B cell (primary cell): ENCODE measurements around the gene TIFAB. TPM values are rescaled to one million over a fixed set of nuclear protein-coding genes. Genes with fewer than 3 reads are reported as not detected.

Source experiments
- ATAC-seq: fragments of 200-7000 bp; cut with Tn5 transposase; one replicate; pipeline ENCODE4 v1.10.0; 2021; ENCODE audit warnings: low read depth, mild to moderate bottlenecking, moderate number of reproducible peaks, moderate library complexity
- CTCF ChIA-PET: fragments of 350-600 bp; sonication (Branson Sonifier 250); formaldehyde crosslinking; loops from one replicate; lab custom pipeline; 2021; ENCODE audit warnings: antibody characterized with exemption, inconsistent platforms; lab: Charles Lee
- POLR2A ChIA-PET: fragments of 350-600 bp; sonication (Branson Sonifier 250); formaldehyde crosslinking; loops from one replicate; lab custom pipeline; 2021; ENCODE audit warnings: antibody characterized with exemption; lab: Charles Lee
- DNase-seq: peaks from one replicate; pipeline ENCODE4 v3.0.0; 2013
- H2AFZ ChIP-seq: 2 replicates; pipeline ENCODE4 v1.6.1; 2012; ENCODE audit warnings: mild to moderate bottlenecking, low read depth, low read length; ENCODE audit not compliant: insufficient read depth, poor library complexity, severe bottlenecking
- H3K27ac ChIP-seq, 2 donors: 1 replicate in 1 of 2; 2 replicates in 1 of 2; pipeline ENCODE4 v1.5.1; 2012 to 2013; ENCODE audit warnings: low read length in 2 of 2, mild to moderate bottlenecking in 2 of 2, moderate library complexity in 1 of 2
- H3K27me3 ChIP-seq, 4 experiments: fragments of 200-600 bp in 1 of 4; sonication (generic) in 1 of 4; replicated peaks in 1 of 4; 1 replicate in 2 of 4; 2 replicates in 2 of 4; pipeline versions ENCODE4 v1.6.1 to v1.7.0; 2013 to 2016; ENCODE audit warnings: low read length in 3 of 4, mild to moderate bottlenecking in 2 of 4, mixed read lengths in 1 of 4, moderate library complexity in 1 of 4; ENCODE audit not compliant: insufficient read depth in 4 of 4, control insufficient read depth in 3 of 4; ENCODE audit errors: control extremely low read depth in 1 of 4
- H3K36me3 ChIP-seq, 2 experiments: replicated peaks in 1 of 2; 1 replicate in 1 of 2; 2 replicates in 1 of 2; pipeline versions ENCODE4 v1.6.1 to v1.7.1; 2013; ENCODE audit warnings: low read length in 1 of 2; ENCODE audit not compliant: insufficient read depth in 2 of 2, control insufficient read depth in 1 of 2; ENCODE audit errors: control extremely low read depth in 1 of 2, extremely low read depth in 1 of 2
- H3K4me1 ChIP-seq, 2 donors: fragments of 200-600 bp in 1 of 2; sonication (generic) in 1 of 2; 1 replicate in 1 of 2; 2 replicates in 1 of 2; pipeline versions ENCODE4 v1.5.1 to v1.6.1; 2013 to 2017; ENCODE audit warnings: low read length in 2 of 2; ENCODE audit not compliant: control insufficient read depth in 2 of 2, insufficient read depth in 2 of 2
- H3K4me2 ChIP-seq: replicated peaks from 2 replicates; pipeline ENCODE3; 2012; ENCODE audit warnings: mild to moderate bottlenecking, low read depth, low read length; ENCODE audit not compliant: poor library complexity, severe bottlenecking
- H3K4me3 ChIP-seq, 5 experiments: fragments of 200-600 bp in 1 of 5; sonication (generic) in 1 of 5; 1 replicate in 3 of 5; 2 replicates in 2 of 5; pipeline versions ENCODE4 v1.5.1 to v1.7.0; 2011 to 2016; ENCODE audit warnings: low read length in 4 of 5, mild to moderate bottlenecking in 4 of 5, low read depth in 2 of 5, control low read depth in 1 of 5, moderate library complexity in 1 of 5; ENCODE audit not compliant: insufficient read depth in 1 of 5; ENCODE audit errors: control extremely low read depth in 1 of 5, extremely low read depth in 1 of 5
- H3K79me2 ChIP-seq: fragments of 200-600 bp; sonication (generic); one replicate; pipeline ENCODE4 v1.6.0; 2016; ENCODE audit warnings: low read length; ENCODE audit not compliant: control insufficient read depth, insufficient read depth
- H3K9ac ChIP-seq: fragments of 200-600 bp; sonication (generic); 2 replicates; pipeline ENCODE4 v1.6.1; 2017; ENCODE audit warnings: mild to moderate bottlenecking, low read length, moderate library complexity
- H3K9me3 ChIP-seq, 3 donors: one replicate each; pipeline versions ENCODE4 v1.6.1 to v1.7.1; 2013; ENCODE audit warnings: low read length in 2 of 3; ENCODE audit not compliant: control insufficient read depth in 2 of 3, insufficient read depth in 1 of 3; ENCODE audit errors: control extremely low read depth in 1 of 3
- H4K20me1 ChIP-seq: 2 replicates; pipeline ENCODE4 v1.6.0; 2012; ENCODE audit warnings: mild to moderate bottlenecking, low read length; ENCODE audit not compliant: insufficient read depth, control insufficient read depth, poor library complexity, severe bottlenecking
- H3K27ac Mint-ChIP-seq: one replicate; pipeline ENCODE4 v1.8.0; 2021; ENCODE audit warnings: mixed read lengths
- H3K27me3 Mint-ChIP-seq: one replicate; pipeline ENCODE4 v1.8.0; 2021; ENCODE audit warnings: mixed read lengths
- H3K4me1 Mint-ChIP-seq: one replicate; pipeline ENCODE4 v1.8.0; 2021; ENCODE audit warnings: mixed read lengths
- H3K4me3 Mint-ChIP-seq: one replicate; pipeline ENCODE4 v1.8.0; 2021; ENCODE audit warnings: mixed read lengths
- H3K9me3 Mint-ChIP-seq: one replicate; pipeline ENCODE4 v1.8.0; 2022; ENCODE audit warnings: mixed read lengths; ENCODE audit not compliant: insufficient read depth
- EZH2 ChIP-seq: IDR thresholded peaks from 2 replicates; pipeline ENCODE4 v1.6.1; 2012; ENCODE audit warnings: borderline replicate concordance, low read depth, mild to moderate bottlenecking, moderate library complexity, low read length; ENCODE audit not compliant: insufficient read depth, poor library complexity, severe bottlenecking
- WGBS: methylation state at CpG from one replicate; pipeline ENCODE4 v1.1.5; 2013; ENCODE audit warnings: missing lambda C conversion rate; ENCODE audit not compliant: insufficient coverage; 5-methylcytosine and 5-hydroxymethylcytosine counted together
- intact Hi-C: fragments of 100-400 bp; cut with micrococcal nuclease; formaldehyde crosslinking; loops from one replicate; pipeline ENCODE4 v1.10.0; 2022
- polyA plus RNA-seq: library from polyadenylated mRNA; depleted of rRNA; stranded (reverse); fragments of >200 nt; gene quantifications from 2 replicates; pipeline ENCODE4 v1.2.3, GENCODE V29; 2012
- total RNA-seq, 2 donors: library from RNA; stranded (reverse); fragments of 120-200 nt in 1 of 2; gene quantifications; 1 replicate in 1 of 2; 2 replicates in 1 of 2; pipeline versions ENCODE4 v1.2.3 to v1.2.4, GENCODE V29; 2013 to 2022
- TF ChIP-seq, protein P1 (sequence below): fragments of 200-600 bp; IDR thresholded peaks from one replicate; pipeline ENCODE4 v1.8.0; 2022; ENCODE audit warnings: antibody characterized with exemption, mild to moderate bottlenecking

Gene TIFAB
- total and polyA plus RNA-seq, 2 donors (not counting 1 experiment from before 2014, with no cell fraction given), result not detected

DNA sequence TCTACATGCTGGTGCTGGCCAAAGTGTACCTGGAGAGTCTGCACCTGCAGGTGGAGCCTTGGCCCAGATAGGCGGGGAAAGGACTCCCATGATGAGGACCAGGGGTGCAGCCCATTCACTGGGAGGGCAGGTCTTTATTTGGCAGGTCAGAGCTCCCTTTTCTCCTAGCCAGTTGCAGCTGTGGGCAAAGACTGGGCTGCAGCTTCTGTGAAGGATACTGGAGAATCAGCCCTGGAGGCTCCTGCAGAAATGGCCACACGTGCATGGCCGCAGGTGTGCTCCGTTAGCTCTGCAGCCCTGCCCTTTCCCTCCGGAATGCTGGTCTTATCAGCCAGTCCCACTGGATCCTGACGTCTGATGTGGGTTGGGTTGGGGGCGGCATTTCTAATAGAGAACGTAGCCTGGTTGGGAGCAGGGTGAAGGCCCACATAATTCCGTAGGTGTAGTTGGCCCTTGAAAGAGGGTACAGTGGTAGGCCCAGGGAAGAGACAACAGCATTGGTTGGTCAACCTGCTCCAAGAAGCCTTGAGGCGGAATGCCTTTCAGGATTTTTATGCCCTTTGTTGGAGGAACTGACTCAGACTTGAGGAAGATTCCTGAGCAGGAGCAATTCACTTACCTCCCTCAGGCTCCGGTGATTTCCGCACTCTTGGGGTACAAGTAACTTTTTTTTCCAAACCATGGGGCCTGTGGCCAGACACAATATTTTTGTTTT lies 22.0 kb upstream of the TIFAB start:
- H3K9ac ChIP-seq, result no peak overlapping the region
- TF ChIP-seq EZH2, result no peak
- TF ChIP-seq, protein P1, sequence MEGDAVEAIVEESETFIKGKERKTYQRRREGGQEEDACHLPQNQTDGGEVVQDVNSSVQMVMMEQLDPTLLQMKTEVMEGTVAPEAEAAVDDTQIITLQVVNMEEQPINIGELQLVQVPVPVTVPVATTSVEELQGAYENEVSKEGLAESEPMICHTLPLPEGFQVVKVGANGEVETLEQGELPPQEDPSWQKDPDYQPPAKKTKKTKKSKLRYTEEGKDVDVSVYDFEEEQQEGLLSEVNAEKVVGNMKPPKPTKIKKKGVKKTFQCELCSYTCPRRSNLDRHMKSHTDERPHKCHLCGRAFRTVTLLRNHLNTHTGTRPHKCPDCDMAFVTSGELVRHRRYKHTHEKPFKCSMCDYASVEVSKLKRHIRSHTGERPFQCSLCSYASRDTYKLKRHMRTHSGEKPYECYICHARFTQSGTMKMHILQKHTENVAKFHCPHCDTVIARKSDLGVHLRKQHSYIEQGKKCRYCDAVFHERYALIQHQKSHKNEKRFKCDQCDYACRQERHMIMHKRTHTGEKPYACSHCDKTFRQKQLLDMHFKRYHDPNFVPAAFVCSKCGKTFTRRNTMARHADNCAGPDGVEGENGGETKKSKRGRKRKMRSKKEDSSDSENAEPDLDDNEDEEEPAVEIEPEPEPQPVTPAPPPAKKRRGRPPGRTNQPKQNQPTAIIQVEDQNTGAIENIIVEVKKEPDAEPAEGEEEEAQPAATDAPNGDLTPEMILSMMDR, result no peak
- no peaks in the 10 kb centered on the region for H3K79me2 ChIP-seq
- H4K20me1 ChIP-seq, result no peaks in the 10 kb centered on the region
- no peak overlapping the region for H3K4me3 Mint-ChIP-seq
- H3K27me3 Mint-ChIP-seq, result peaks cover 29% of the 10 kb centered on the region
- WGBS, result 93% methylated on average over 10 of the region's 12 CpGs
- no peaks in the 10 kb centered on the region for H3K9me3 Mint-ChIP-seq
- no peak overlapping the region for H3K27ac Mint-ChIP-seq
- DNase-seq (no peak), ATAC-seq (no peak)
- no peaks in the 10 kb centered on the region for H3K36me3 ChIP-seq
- H3K4me1 Mint-ChIP-seq, result no peaks in the 10 kb centered on the region
- H3K27me3 ChIP-seq, result peaks cover 0 to 3% (median 0%) of the 10 kb centered on the region in 4 experiments
- ChIA-PET CTCF (interaction anchor here (1.6 kb wide), 1 partner anchor 16 kb away, joined by 6 read pairs; no protein-coding TSS in a partner anchor), POLR2A (no interaction called here)
- H3K4me3 ChIP-seq, result no peak overlapping the region
- intact Hi-C loops, result no loop called here
- no peak overlapping the region for H3K4me2 ChIP-seq
- H2AFZ ChIP-seq, result no peak overlapping the region
- H3K9me3 ChIP-seq, result no peaks in the 10 kb centered on the region
- H3K4me1 ChIP-seq, result no peaks in the 10 kb centered on the region
- H3K27ac ChIP-seq, result no peak overlapping the region

DNA sequence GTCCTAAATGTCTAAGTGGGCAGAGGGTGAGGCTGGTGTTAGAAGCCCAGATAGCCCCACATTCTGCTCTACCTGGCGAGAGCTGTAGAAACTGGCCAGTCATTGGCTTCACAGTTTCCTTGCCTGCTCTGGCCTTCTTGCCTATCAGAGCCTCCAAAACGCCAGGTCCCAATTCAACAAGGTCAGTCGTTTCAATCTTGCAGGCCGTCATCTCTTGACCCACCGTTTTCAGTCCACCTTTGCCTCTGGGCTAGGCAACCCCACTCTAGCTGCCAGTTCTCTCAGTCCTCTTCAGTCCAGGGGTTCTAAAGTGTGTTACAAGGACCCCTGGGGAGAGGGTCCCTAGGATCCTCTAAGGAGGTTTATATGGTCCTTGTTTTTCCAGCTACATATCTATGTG lies 20.0 kb upstream of the TIFAB start:
- Histone ChIP-seq H3K9ac (no peak overlapping the region), H3K79me2 (no peaks in the 10 kb centered on the region), H3K27ac (no peak overlapping the region), H3K4me1 (no peaks in the 10 kb centered on the region), H2AFZ (no peak overlapping the region), H3K27me3 (peaks cover 0 to 10% (median 0%) of the 10 kb centered on the region in 4 experiments), H4K20me1 (no peaks in the 10 kb centered on the region), H3K36me3 (no peaks in the 10 kb centered on the region), H3K4me2 (no peak overlapping the region), H3K4me3 (no peak overlapping the region), H3K9me3 (no peaks in the 10 kb centered on the region)
- 92% methylated on average over 5 of the region's 5 CpGs for WGBS
- Mint-ChIP-seq H3K27ac (no peak overlapping the region), H3K4me3 (no peak overlapping the region), H3K4me1 (no peaks in the 10 kb centered on the region), H3K9me3 (no peaks in the 10 kb centered on the region), H3K27me3 (peaks cover 40% of the 10 kb centered on the region)
- intact Hi-C loops, result no loop called here
- no peak for DNase-seq
- ChIA-PET POLR2A (no interaction called here), CTCF (no interaction called here)
- ATAC-seq, result no peak
- TF ChIP-seq, protein P1, result no peak
- no peak for TF ChIP-seq EZH2
